NCI-H2196 (cell line): ENCODE data around the gene PAXIP1.
A peak's percentile ranks its signal among the peaks of the same experiment; 100 is the strongest.
"Not testable (repeated sequence)": the region's sequence is repeated elsewhere in the genome, so short reads cannot be mapped to it uniquely, and the experiment has no call there.

Source experiments
- DNase-seq: peaks from one replicate; lab custom pipeline; 2025; ENCODE audit not compliant: unreplicated experiment; lab: John Stamatoyannopoulos, UW

Gene PAXIP1

GRCh38 chr7:155003092-155003375, at the start of gene PAXIP1:
Gene PAXIP1, minus strand, starts transcription at chr7:155003124. Its CDS starts 195 bp downstream, at chr7:155002929.
- peak; percentile 51 for DNase-seq

- DNase-seq: no peak
Observed at GRCh38 chr7:155051355-155051754, 48.4 kb upstream of the PAXIP1 start.

- DNase-seq: no peak
Observed at GRCh38 chr7:155048006-155048405, 45.1 kb upstream of the PAXIP1 start.

GRCh38 chr7:155043756-155044155, 40.8 kb upstream of the PAXIP1 start:
- no peak for DNase-seq

GRCh38 chr7:155038335-155038734, 35.4 kb upstream of the PAXIP1 start:
- no peak for DNase-seq

GRCh38 chr7:155034495-155034894, 31.6 kb upstream of the PAXIP1 start:
- DNase-seq: not testable (repeated sequence)

- peak; percentile 1 for DNase-seq
Observed at GRCh38 chr7:155032978-155033377, 30.1 kb upstream of the PAXIP1 start.

GRCh38 chr7:155027879-155028278, 25.0 kb upstream of the PAXIP1 start:
- no peak for DNase-seq

- no peak for DNase-seq
Observed at GRCh38 chr7:155021699-155022145, 18.8 kb upstream of the PAXIP1 start.

GRCh38 chr7:155020996-155021395, 18.1 kb upstream of the PAXIP1 start:
- DNase-seq: no peak

- DNase-seq: no peak
Observed at GRCh38 chr7:155017834-155018233, 14.9 kb upstream of the PAXIP1 start.

- no peak for DNase-seq
Observed at GRCh38 chr7:155011086-155011485, 8.2 kb upstream of the PAXIP1 start.

GRCh38 chr7:155009570-155010157, 6.7 kb upstream of the PAXIP1 start:
- no peak for DNase-seq

GRCh38 chr7:155007947-155008346, 5.0 kb upstream of the PAXIP1 start:
- DNase-seq: no peak

- peak; percentile 57 for DNase-seq
Observed at GRCh38 chr7:155003376-155004214, 671 bp upstream of the PAXIP1 start.

GRCh38 chr7:155002411-155003091, 373 bp downstream of the PAXIP1 start:
- peak; percentile 34 for DNase-seq

- DNase-seq: no peak
Observed at GRCh38 chr7:155001756-155002410, 1.0 kb downstream of the PAXIP1 start.

GRCh38 chr7:155000795-155001194, 2.1 kb downstream of the PAXIP1 start:
- DNase-seq: no peak

GRCh38 chr7:154998481-154998880, 4.4 kb downstream of the PAXIP1 start:
- no peak for DNase-seq

GRCh38 chr7:154997840-154998370, 5.0 kb downstream of the PAXIP1 start:
- no peak for DNase-seq

- no peak for DNase-seq
Observed at GRCh38 chr7:154996756-154997155, 6.2 kb downstream of the PAXIP1 start.
